IPS-18c (cell line): ENCODE results near the gene RFPL4AL1.
"Not testable (repeated sequence)": the region's sequence is repeated elsewhere in the genome, so short reads cannot be mapped to it uniquely, and the experiment has no call there.

ENCODE experiments used
- H3K4me3 ChIP-seq: 2 replicates; pipeline ENCODE4 v1.7.0; 2013; ENCODE audit warnings: low read depth, mild to moderate bottlenecking, low read length, moderate library complexity; ENCODE audit not compliant: insufficient read depth
- H3K9me3 ChIP-seq: one replicate; pipeline ENCODE4 v1.6.1; 2013; ENCODE audit warnings: mild to moderate bottlenecking, low read length, moderate library complexity; ENCODE audit not compliant: control insufficient read depth, insufficient read depth

The RFPL4AL1 gene

DNA sequence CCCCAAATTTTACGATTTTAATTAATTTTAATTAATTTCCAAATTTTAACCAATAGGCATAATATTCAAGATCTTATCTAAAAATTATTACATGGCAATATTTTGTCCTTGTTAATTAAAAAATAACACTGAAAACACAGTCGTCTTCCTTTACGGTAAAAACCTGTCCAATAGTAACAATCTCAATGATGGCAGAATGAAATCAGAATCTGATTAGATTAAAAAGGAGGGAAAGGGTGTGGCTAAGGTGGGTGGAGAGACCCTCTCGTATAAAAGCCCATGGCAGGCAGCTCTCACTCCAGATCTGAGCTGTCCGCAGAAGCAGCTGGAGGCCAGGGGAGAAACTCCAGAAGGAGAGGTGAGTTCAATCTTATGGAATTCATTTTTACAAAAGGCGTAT is at the start of gene RFPL4AL1:
RFPL4AL1 (plus strand) TSS at position 301 of the 400 bp plus-strand sequence. CDS start 2,687 bp downstream, outside the sequence.
- not testable (repeated sequence) for H3K9me3 ChIP-seq, H3K4me3 ChIP-seq

DNA sequence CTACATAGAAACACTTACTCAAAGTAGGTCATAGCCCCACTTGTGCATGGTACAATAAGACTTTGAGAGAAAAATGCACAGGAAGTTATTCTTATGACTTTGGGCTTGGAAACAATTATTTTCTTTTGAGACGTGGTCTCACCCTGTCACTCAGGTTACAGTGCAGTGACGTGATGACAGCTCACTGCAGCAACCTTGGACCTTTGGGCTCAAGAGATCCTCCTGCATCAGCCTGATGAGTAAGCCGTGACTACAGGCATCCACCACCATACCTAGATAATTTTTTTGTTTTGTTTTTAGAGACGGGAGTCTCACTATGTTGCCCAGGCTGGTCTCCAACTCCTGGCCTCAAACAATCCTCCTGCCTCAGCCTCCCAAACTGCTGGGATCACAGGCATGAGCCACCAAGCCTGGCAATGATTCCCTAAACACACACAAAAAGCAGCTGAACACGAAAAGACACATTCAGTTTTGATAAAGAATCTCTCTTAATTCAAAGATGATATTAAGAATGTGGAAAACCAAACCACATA is 48.6 kb upstream of the RFPL4AL1 start:
- H3K9me3 ChIP-seq, result peaks cover 2% of the 10 kb centered on the region
- H3K4me3 ChIP-seq, result no peak overlapping the region

DNA sequence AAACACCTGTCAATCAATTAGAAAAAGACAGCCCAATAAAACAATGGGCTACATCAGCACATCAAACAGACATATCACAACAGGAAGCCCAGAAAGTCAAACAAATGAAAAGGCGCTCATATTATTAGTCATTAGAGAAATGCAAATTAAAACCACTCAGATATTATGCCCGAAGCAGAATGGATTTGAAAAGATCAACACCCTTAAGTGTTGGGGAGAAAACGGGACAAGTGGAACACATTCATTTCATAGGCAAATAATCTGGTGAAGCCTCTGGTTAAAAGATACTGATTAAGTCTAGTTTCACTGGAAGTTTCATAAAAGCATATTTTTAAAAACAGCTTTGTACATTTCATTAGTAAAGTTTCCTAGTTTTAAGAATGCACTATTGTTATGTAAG is 48.1 kb upstream of the RFPL4AL1 start:
- H3K9me3 ChIP-seq, result peaks cover 2% of the 10 kb centered on the region
- H3K4me3 ChIP-seq, result no peak overlapping the region

DNA sequence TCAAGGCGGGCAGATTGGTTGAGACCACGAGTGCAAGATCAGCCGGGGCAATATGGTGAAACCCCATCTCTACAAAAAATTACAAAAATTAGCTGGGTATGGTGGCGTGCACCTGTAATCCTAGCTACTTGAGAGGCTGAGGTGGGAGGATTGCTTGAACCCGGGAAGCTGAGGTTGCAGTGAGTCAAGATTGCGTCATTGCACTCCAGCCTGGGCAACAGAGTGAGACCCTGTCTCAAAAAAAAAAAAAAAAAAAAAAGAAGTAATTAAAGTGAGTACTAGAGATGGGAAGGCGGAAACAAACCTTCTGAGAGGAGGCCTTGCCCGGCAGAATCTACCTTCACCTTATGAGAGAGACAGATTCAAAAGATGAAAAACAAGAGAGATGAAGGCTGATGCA is 45.4 kb upstream of the RFPL4AL1 start:
- Histone ChIP-seq H3K9me3 (peaks cover 4% of the 10 kb centered on the region), H3K4me3 (no peak overlapping the region)

DNA sequence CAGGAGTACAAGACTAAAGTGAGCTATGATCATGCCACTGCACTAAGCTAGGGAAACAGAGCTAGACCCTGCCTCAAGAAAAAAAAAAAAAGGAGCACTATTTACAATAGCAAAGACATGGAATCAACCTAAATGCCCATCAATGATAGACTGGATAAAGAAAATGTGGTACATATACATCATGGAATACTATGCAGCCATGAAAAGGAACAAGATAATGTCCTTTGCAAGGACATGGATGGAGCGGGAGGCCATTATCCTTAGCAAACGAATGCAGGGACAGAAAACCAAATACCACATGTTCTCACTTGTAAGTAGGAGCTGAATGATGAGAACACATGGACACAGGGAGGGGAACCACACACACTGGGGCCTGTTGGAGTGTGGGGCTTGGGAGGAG is 38.5 kb upstream of the RFPL4AL1 start:
- not testable (repeated sequence) for H3K9me3 ChIP-seq, H3K4me3 ChIP-seq

DNA sequence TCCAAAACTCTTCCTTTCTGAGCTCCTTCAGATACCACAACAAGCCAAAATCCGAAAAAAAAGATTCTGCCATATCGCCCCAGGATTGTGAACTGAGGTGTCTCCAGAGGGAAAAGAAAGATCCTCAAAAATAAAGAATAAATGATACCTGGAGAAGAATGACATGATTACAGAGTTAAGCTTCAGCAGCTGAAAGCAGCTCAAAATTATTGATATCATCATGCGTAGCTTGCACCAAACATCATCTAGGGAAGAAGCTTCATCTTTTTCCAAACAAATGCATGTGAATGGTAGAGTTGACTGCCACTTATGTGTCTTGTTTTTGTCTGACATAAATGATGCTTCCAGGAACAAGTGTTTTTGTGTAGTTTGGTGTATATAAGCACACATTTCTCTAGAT is 30.6 kb upstream of the RFPL4AL1 start, which contains the start of gene NLRP9:
NLRP9 (minus strand) TSS at position 101 of the 400 bp plus-strand sequence; CDS start at position 73, 28 bp downstream.
- peaks cover 9% of the 10 kb centered on the region for H3K9me3 ChIP-seq

DNA sequence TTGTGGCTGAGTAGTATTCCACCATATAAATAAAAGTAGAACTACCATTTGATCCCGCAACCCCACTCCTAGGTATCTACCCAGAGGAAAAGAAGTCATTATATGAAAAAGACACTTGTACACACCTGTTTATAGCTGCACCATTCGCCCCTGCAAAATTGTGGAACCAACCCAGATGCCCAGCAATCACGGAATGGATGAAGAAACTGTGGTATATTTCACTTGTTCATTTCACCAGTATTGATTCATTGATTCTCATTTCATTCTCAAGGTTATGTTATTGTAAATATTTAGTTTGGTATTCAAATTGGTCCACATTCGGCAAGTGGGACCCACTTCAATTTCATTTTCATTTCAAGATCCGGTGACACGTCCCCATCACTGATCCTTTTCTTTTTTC is 18.2 kb upstream of the RFPL4AL1 start:
- Histone ChIP-seq H3K9me3 (peaks cover 16% of the 10 kb centered on the region), H3K4me3 (no peak overlapping the region)

More for the DNA sequence above, 30.6 kb upstream of the RFPL4AL1 start, which contains the start of gene NLRP9:
- no peak within 1 kb of the TSS for H3K4me3 ChIP-seq

GRCh38 chr19:55753401-55753800 is 15.5 kb upstream of the RFPL4AL1 start:
- H3K9me3 ChIP-seq, result peaks cover 17% of the 10 kb centered on the region
- no peak overlapping the region for H3K4me3 ChIP-seq

DNA sequence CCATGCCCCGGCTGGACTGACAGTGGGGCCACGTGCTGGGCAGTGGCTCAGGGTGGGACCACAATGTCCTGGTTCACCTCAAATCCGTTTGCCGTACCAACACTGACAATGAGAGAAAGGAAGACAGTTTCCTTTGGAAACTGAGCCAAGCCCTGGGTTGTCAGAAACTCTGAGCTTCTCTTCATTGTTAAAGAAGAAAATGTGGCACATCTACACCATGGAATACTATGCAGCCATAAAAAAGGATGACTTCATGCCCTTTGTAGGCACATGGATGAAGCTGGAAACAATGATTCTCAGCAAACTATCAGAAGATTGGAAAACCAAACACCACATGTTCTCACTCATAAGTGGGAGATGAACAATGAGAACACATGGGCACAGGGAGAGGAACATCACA is 12.1 kb upstream of the RFPL4AL1 start:
- not testable (repeated sequence) for H3K9me3 ChIP-seq, H3K4me3 ChIP-seq

DNA sequence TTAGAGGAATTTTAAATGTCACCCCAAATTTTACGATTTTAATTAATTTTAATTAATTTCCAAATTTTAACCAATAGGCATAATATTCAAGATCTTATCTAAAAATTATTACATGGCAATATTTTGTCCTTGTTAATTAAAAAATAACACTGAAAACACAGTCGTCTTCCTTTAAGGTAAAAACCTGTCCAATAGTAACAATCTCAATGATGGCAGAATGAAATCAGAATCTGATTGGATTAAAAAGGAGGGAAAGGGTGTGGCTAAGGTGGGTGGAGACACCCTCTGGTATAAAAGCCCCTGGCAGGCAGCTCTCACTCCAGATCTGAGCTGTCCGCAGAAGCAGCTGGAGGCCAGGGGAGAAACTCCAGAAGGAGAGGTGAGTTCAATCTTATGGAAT is 10.1 kb upstream of the RFPL4AL1 start, which contains the start of gene RFPL4A:
RFPL4A (plus strand) TSS at position 301 of the 400 bp plus-strand sequence. CDS start 2,704 bp downstream, outside the sequence.
- H3K4me3 ChIP-seq, H3K9me3 ChIP-seq: not testable (repeated sequence)

DNA sequence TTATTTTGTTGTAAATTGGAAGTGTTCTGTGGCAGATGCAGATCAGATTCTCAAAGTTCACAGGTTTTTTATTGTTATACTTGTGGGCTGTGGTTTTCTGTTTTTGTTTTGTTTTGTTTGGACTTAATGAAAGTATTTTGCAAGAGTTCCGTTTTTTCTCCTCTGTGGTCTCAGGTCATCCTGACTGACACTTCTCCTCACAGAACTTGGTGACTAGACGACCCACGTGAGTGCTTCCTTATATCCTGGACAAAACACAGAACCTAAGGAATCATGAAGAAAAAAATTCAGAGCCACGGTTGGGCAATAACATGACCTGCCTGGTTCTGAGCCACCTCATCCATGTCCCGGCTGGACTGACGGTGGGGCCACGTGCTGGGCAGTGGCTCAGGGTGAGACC is 2.5 kb upstream of the RFPL4AL1 start:
- no peak overlapping the region for H3K4me3 ChIP-seq
- H3K9me3 ChIP-seq, result peaks cover 4% of the 10 kb centered on the region

GRCh38 chr19:55769632-55770031 is 714 bp downstream of the RFPL4AL1 start:
- not testable (repeated sequence) for H3K4me3 ChIP-seq, H3K9me3 ChIP-seq

GRCh38 chr19:55777528-55777927 is 8.6 kb downstream of the RFPL4AL1 start:
- H3K9me3 ChIP-seq, result peaks cover 7% of the 10 kb centered on the region
- no peak overlapping the region for H3K4me3 ChIP-seq

DNA sequence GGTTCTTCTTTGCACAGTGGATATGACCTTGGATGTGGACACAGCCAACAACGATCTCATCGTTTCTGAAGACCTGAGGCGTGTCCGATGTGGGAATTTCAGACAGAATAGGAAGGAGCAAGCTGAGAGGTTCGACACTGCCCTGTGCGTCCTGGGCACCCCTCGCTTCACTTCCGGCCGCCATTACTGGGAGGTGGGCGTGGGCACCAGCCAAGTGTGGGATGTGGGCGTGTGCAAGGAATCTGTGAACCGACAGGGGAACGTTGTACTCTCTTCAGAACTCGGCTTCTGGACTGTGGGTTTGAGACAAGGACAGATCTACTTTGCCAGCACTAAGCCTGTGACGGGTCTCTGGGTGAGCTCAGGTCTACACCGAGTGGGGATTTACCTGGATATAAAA is 9.4 kb downstream of the RFPL4AL1 start:
- H3K9me3 ChIP-seq, result peaks cover 7% of the 10 kb centered on the region
- H3K4me3 ChIP-seq, result no peak overlapping the region

DNA sequence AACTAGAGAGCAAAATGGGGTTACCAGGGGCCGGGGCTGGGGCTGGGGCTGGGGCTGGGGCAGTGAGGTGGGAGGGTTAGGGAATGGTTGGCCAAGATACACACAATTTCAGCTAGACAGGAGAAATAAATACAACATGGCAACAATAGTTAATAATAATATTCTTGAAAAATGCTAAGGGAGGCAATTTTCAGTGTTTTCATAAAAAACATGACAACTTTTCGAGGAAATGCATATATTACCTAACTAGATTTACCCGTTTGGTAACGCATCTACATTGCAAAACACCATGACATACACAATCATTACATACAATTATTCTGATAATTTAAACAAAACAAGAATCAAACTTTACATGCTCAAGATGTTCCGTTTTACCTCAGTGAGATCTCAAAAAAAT is 12.2 kb downstream of the RFPL4AL1 start:
- Histone ChIP-seq H3K9me3 (peaks cover 7% of the 10 kb centered on the region), H3K4me3 (no peak overlapping the region)

DNA sequence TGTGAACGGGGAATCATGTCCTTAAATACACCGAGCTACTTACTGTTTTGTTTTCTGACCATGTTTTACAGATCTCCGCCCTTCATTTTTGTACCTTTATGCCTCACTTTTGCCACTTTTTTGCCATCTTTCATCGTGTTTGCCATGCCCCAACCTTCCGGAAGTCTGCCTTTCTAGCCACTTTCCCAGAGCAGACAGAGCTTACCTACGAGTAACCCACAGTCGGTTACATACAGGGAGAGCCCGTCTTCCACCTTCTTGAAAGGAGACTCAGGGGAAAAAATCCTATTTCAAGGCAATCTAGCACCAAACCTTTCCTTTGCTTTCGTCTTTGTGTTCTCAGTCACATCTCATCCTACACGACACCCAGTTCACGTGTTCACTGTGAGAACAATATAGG is 26.1 kb downstream of the RFPL4AL1 start:
- Histone ChIP-seq H3K4me3 (no peak overlapping the region), H3K9me3 (peaks cover 19% of the 10 kb centered on the region)

GRCh38 chr19:55801416-55801815 is 32.5 kb downstream of the RFPL4AL1 start:
- H3K9me3 ChIP-seq, result peaks cover 12% of the 10 kb centered on the region
- no peak overlapping the region for H3K4me3 ChIP-seq

- peaks cover 17% of the 10 kb centered on the region for H3K9me3 ChIP-seq
- no peak overlapping the region for H3K4me3 ChIP-seq
Observed at GRCh38 chr19:55802281-55802680, 33.4 kb downstream of the RFPL4AL1 start.
